ENCODE measurements around the gene MSX1.

The MSX1 gene

GRCh38 chr4:4842476-4843441 lies 16.7 kb upstream of the MSX1 start:
- no peak for DNase-seq

GRCh38 chr4:4843635-4844291 lies 15.7 kb upstream of the MSX1 start:
- DNase-seq, result no peak

GRCh38 chr4:4845027-4845426 lies 14.4 kb upstream of the MSX1 start:
- no peak for DNase-seq

GRCh38 chr4:4847011-4847410 lies 12.5 kb upstream of the MSX1 start:
- DNase-seq, result no peak

DNA sequence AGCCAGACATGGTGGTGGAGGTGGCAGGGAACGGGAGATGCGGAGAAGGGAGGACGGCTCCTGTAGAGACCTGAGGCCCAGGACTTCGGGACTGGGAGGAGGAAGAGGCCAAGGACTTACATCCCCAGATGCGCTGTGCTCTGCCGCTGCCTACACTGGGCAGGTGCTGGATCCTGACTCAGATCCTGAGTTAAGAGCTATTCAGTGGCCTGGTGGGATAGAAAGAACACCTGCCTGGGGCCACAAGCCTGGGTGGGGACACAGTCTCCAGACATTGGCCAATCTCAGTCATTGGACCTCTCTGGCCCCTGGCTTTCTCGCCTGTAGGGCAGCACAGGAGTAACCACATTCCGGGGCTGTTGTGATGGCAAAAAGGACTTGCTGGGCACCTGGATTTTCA lies 10.9 kb upstream of the MSX1 start:
- DNase-seq, result no peak

DNA sequence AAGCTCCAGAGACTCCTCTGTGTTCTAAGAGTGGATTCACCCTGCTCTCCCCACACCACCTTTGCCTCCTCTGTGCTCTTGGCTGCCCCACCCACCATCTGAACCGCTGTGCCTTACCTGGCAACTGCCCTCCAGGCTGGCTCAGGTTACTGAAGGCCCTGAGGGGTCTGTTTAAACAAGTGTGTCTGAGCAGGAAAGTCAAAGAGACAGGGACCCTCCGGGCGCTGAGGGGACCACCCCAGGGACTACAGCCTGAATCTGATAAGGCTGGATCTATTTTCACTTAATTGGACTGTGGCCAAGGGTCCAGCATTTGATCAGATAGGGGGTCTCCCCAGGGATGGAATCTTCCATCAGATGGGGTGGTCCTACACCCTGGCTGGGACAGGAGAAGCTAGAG lies 10.4 kb upstream of the MSX1 start:
- DNase-seq, result no peak

DNA sequence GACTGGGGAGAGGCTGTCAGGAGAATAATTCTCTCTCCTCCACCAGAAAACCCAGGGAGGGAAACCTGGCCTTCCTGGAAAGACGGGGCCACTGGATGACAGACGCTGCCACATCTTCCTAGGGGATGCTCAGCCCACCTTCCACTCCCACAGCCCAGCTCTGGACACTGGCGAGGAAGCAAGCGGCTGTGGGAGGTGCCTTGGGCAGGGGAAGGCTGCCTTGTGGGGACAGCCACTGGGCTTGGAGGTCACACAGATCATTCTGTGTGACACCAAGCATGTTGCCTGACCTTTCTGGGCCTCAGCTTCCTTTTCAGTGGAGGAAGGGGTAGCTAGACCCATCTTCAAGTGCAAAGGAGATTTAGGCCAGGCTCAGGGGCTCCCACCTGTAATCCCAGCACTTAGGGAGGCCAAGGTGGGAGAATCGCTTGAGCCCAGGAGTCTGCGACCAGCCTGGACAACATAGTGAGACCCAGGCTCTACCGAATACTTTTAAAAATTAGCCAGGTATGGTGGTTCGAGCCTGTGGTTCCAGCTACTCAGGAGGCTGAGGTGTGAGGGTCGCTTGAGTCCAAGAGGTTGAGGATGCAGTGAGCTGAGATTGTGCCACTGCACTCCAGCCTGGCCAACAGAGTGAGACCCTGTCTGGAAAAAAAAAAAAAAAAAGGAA lies 9.8 kb upstream of the MSX1 start:
- DNase-seq, result no peak

DNA sequence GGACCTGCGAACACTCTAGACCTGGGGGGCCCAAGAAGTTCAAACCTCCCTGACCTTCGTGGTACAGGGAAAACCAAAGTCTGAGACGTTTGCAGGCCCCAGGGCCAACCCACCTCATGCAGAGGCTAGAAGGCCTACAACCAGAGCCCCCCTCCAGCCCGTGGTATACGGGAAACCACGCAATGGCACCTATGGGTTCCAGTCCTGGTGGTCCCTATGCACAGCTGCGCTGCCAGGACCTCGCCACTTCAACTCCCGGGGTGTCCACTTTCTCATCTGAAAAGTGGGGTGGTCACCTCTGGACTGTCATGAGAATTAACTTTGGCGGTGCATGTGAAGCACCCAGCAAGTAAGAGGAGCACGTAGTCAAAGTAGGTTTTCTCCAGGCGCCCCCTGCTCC lies 8.4 kb upstream of the MSX1 start:
- DNase-seq, result no peak

GRCh38 chr4:4851906-4852305 lies 7.6 kb upstream of the MSX1 start:
- no peak for DNase-seq

GRCh38 chr4:4852591-4853362 lies 6.7 kb upstream of the MSX1 start:
- peak; percentile 12 for DNase-seq

DNA sequence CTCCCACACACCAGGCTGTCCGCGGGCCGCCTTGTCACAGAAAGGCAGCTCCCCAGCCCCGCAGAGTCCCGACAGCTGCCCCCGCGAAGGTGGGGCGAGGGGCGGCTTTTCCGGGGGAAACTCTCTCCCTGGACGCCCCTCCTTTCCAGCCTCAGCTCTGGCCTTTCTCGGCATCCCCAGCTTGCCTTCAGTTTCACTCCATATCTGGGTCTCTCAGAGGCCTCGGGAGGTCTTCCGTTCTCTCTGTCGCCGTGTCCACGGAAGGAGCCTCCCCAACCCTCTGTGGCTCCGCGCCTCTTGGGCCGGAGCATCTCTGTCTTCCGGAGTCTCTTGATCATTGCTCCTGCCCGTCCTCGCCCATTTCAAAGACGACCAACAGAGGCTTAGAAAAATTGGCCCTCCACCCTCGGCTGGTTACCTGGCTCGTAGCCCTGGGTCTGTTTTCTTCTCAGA lies 6.1 kb upstream of the MSX1 start:
- DNase-seq, result no peak

DNA sequence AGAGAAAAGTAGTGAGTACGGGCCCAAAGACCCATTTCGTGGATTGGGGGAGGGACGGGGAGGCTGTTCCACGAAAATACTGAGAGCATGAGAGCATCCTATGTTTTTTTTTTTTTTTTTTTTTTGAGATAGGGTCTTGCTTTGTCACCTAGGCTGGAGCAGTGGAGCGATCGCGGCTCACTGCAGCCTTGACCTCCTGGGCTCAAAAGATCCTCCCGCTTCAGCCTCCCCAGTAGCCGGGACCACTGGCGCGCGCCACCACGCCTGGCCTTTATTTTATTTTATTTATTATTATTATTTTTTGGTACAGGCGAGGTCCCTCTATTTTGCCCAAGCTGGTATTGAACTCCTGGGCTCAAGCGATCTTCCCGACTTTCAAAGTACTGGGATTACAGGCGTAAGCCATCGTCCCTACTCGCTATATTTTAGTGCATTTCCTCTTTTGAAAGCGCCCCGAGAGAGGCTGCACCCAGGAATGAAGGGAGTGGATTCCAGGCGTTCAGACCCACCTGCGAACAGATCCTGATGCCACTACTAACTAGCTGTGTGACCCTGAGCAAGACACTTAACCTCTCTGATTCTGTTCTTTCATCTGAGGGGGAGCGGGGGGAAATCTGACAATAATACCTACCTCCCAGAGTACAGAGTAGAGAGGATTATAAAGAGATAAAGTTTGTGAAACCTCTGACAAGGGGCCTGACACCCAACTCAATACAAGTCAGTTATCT lies 5.4 kb upstream of the MSX1 start:
- no peak for DNase-seq

GRCh38 chr4:4854649-4855295 lies 4.7 kb upstream of the MSX1 start:
- no peak for DNase-seq

DNA sequence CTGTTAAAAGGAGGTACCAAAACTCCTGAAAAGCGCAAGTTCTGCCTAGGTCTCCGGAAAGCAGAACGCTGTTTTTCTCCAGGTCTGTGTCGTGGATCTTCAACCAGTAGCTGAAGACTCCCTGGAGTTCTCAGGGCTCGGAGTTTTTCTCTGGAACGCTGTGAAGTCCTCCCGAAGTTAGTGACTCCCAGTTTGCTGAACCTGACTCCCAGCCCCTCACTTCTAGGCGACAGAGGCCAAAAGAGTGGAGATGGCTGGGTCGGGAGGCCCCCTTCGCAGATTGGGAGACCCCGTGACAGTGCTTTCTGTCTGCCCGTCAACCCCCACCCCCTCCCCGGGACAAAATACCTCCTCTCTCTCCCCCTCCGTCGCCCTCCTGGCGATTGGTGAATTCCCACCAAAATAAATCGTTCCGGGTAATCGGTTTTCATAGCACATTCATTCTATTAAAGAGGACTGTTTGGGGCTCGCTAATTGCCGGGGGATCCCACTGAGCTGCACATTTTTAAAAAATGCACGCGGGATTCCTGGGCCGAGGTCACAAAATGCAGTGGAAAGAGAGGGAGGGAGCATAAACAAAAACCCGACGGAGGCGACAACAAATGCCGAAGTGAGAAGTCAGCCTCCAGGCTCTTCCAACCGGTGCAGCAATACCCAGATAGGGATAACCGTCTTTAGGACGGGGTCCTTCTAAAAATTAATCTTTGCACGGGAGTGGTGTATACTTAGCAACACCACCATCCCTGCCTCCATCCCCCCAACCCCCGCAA lies 4.0 kb upstream of the MSX1 start:
- no peak for DNase-seq

DNA sequence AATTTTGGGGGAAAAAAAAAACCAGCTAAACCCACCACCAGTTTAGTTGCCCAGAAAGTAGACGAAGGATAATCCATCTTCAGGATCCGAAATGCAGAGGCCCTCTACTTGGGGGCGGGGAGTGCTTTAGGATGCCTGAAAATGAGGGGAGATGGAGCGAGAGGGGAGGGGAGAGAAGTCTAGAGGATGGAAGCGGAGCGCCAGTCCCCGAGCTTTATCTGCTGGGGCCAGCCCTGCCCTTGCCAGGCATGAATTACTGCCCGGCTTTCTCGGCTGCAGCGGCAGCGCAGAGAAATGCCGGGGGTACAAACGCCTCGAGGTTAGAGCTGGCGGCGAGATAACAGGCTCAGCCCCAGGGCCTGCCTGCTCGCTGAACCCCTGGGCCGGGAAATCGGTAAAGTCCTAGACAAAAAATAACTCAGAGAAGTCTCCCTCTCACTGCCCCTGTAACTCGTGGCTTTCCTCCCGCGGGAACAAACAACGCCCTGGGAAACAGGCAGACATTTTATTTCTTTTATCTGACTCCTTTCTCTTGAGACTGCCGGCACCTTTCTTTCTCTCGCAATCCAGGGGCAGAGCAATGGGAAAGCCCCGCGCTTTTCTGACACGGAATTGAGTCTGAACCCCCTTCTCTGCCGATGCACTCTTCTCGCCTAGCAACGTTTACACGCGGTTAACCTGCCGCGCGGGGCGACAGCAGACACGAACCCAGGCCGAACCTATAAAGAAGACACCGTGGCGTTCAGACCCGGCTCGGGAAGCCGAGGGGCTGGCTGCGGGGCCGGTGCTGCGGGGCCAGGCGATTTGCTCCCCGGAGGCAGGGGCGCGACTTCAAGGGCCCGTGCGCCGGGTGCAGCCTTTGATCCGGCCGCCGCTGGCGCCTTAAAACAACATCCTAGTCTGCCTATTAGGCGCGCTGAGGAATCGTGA lies 3.1 kb upstream of the MSX1 start:
- no peak for DNase-seq

GRCh38 chr4:4857001-4857808 lies 2.3 kb upstream of the MSX1 start:
- no peak for DNase-seq

DNA sequence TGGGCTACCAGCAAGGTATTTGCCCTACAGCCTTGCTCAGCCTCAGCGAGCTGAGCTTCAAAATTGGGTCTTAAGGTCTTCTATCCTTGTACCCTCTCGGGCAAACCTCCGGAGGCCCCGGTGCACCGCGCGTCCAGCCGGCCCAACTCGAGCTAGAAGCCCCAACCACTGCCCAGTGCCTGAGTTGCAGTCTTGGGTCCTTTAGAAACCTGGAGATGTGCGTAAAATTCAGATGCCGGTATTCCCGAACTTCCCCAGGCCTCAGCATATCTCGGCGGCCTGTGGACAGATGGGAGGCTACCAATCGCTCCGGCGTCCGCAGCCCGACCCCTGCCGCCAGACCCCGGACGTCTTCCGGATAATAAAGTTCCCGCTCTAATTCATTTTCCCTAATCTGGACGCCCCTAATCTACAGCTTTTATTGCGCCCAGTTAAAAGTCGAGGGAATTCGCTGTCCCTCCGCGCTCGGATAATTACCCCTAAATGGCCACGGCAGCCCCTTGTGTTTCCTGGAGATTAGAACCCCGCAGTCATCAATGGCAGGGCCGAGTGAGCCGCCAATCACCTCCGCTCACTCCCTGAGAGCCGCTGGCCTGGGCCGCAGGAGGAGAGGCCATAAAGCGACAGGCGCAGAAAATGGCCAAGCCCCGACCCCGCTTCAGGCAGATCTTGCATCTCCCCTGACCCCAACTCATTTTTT lies 1.5 kb upstream of the MSX1 start:
- DNase-seq, result no peak
